GM12801 (cell line): ENCODE measurements around the gene OIT3.

Source experiments
- CTCF ChIP-seq: IDR thresholded peaks from one replicate; pipeline ENCODE4 v1.5.1; 2011; ENCODE audit warnings: control low read depth; ENCODE audit not compliant: insufficient read length; ENCODE audit errors: extremely low read depth

The OIT3 gene

DNA sequence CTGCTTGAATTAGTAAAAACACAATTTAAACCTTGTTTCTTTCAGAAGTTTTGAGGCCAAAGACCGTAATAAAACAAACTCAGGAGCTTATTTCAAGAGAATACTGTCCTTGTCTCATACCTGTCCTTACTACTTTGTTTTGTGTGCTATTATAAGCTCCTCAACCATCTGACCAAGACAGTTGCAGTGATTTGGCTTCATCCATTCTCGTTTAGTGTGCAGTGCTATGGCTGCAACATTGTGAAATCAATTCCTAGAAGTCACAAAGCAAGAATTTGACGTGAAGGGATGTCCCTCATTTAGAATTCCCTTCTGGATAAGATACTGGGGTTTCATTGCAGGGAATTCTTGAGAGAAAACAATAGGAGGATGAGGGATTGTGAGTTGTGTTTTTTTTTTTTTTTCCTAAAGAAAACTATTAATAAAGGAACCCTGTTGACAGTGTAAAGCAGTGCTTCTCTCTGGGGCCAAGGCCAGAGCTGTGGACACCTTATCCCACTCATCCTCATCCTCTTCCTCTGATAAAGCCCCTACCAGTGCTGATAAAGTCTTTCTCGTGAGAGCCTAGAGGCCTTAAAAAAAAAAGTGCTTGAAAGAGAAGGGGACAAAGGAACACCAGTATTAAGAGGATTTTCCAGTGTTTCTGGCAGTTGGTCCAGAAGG lies at the start of gene OIT3:
Gene OIT3, plus strand, starts transcription at position 604 of the 663 bp plus-strand sequence. CDS start 60 bp downstream, outside the sequence.
- TF ChIP-seq CTCF = no peak

DNA sequence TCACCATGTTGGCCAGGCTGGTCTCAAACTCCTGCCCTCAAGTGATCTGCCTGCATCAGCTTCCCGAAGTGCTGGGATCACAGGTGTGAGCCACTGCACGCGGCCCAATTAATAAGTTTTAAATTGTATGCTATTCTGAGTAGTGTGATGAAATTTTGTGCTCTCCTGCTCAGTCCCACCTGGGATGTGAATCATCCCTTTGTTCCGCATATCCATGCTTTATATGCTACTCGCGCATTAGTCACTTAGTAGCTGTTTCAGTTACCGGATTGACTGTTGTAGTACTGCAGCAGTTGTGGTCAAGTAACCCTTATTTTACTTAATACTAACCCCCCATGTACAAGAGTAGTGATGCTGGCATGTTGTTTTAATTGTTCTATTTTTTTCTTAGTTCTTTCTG lies 47.3 kb upstream of the OIT3 start:
- TF ChIP-seq CTCF = no peak

GRCh38 chr10:72847681-72848080 lies 45.9 kb upstream of the OIT3 start:
- TF ChIP-seq CTCF = no peak

DNA sequence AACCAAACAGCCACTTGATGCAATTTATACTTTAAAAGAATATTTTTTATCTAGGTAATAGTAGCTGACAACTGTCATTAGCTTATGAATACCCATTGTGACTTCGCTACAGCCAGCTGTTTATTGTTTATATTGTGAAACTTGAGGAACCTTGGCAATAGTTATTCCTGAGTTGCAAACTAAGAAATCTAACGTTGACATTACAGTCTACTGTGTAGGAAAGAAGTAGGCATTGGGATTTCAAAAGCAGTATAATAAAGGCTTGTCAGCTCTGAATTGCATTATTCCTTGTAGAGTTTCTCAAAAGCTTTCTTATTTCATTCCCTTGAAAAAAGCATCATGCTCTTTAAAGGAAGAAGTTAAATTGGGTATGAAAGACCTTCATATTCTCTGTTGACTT lies 42.7 kb upstream of the OIT3 start:
- TF ChIP-seq CTCF = no peak

- no peak for TF ChIP-seq CTCF
Observed at GRCh38 chr10:72851509-72851908, 42.0 kb upstream of the OIT3 start.

DNA sequence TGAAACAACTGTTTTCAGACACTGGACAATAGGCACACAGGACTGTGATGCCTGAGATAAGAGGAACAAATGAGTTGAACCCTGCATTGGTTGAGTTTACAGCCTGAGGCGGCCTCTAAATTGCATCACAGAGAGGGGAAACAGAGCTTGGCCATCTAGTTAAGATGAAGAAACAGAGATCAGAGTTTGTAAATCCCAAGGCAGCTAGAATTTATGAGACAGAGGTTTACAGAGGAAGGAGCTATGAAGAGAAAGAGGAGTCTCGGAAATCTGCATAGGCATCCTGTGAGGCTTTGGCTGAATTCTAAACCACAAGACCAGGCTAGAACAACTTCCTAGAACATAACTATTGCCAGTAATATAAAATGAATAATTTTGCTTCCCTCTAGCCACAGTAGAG lies 41.0 kb upstream of the OIT3 start:
- TF ChIP-seq CTCF = no peak

GRCh38 chr10:72855129-72855528 lies 38.4 kb upstream of the OIT3 start:
- TF ChIP-seq CTCF = no peak
